GM13977 (cell line): ENCODE data around the gene POTEF.
"Not testable (repeated sequence)": the region's sequence is repeated elsewhere in the genome, so short reads cannot be mapped to it uniquely, and the experiment has no call there.

Experiments
- DNase-seq: peaks from one replicate; pipeline ENCODE4 v3.0.0; 2012; ENCODE audit warnings: low spot score
- CTCF ChIP-seq: IDR thresholded peaks from 2 replicates; pipeline ENCODE4 v1.5.1; 2012; ENCODE audit warnings: mild to moderate bottlenecking, control low read depth; ENCODE audit not compliant: insufficient read depth; ENCODE audit errors: extremely low read depth, missing control alignments
- in situ Hi-C: fragments of 300-500 bp; cut with MboI; formaldehyde crosslinking; loops from one replicate; pipeline ENCODE4 v1.12.0; 2022; ENCODE audit warnings: low sequenced_read_pairs, low pct_unique_long_range_greater_than_20kb, mixed read lengths, inconsistent platforms; ENCODE audit not compliant: unreplicated experiment

POTEF gene

GRCh38 chr2:130160131-130160530 is 31.1 kb upstream of the POTEF start:
- no peak for DNase-seq
- in situ Hi-C loops, result loop anchor here (25.0 kb wide), 1 partner anchor 152 kb away; no protein-coding TSS in a partner anchor

GRCh38 chr2:130159376-130159775 is 30.4 kb upstream of the POTEF start:
- DNase-seq, result not testable (repeated sequence)
- in situ Hi-C loops, result loop anchor here (25.0 kb wide), 1 partner anchor 153 kb away; no protein-coding TSS in a partner anchor

More at GRCh38 chr2:130160131-130160530, 31.1 kb upstream of the POTEF start:
- TF ChIP-seq CTCF, result no peak

GRCh38 chr2:130158631-130159030 is 29.6 kb upstream of the POTEF start:
- in situ Hi-C loops, result loop anchor here (25.0 kb wide), 1 partner anchor 154 kb away; no protein-coding TSS in a partner anchor
- TF ChIP-seq CTCF, result no peak
- DNase-seq, result no peak

- peak; percentile 39 for TF ChIP-seq CTCF
- DNase-seq, result peak; percentile 68
- in situ Hi-C loops, result loop anchor here (25.0 kb wide), 1 partner anchor 154 kb away; no protein-coding TSS in a partner anchor
These were observed 28.9 kb upstream of the POTEF start for GRCh38 chr2:130157825-130158514.

GRCh38 chr2:130157354-130157753 is 28.3 kb upstream of the POTEF start:
- in situ Hi-C loops, result loop anchor here (25.0 kb wide), 1 partner anchor 155 kb away; no protein-coding TSS in a partner anchor
- not testable (repeated sequence) for DNase-seq

- no peak for DNase-seq
- in situ Hi-C loops, result loop anchor here (25.0 kb wide), 1 partner anchor 156 kb away; no protein-coding TSS in a partner anchor
- TF ChIP-seq CTCF, result no peak
These were observed 27.6 kb upstream of the POTEF start for GRCh38 chr2:130156624-130157004.

- DNase-seq, result peak; percentile 49
- in situ Hi-C loops, result loop anchor here (25.0 kb wide), 1 partner anchor 156 kb away; no protein-coding TSS in a partner anchor
- TF ChIP-seq CTCF, result peak; percentile 70
These were observed 27.1 kb upstream of the POTEF start for GRCh38 chr2:130155956-130156623.
